IPS-NIHi7 (cell line): Measurements from ENCODE around the gene ELFN2.
A peak's percentile ranks its signal among the peaks of the same experiment; 100 is the strongest.

Experiments
- DNase-seq: peaks from one replicate; pipeline ENCODE4 v3.0.0; 2012; ENCODE audit warnings: mixed read lengths; ENCODE audit errors: extremely low spot score

Gene ELFN2

GRCh38 chr22:37386441-37386840 lies 40.8 kb downstream of the ELFN2 start:
- no peak for DNase-seq

- DNase-seq = no peak
Measured at GRCh38 chr22:37384691-37385090, 42.6 kb downstream of the ELFN2 start.

- DNase-seq = no peak
Measured at GRCh38 chr22:37383341-37383740, 43.9 kb downstream of the ELFN2 start.

- no peak for DNase-seq
Measured at GRCh38 chr22:37381489-37381888, 45.8 kb downstream of the ELFN2 start.

- no peak for DNase-seq
Measured at GRCh38 chr22:37379722-37380121, 47.6 kb downstream of the ELFN2 start.

GRCh38 chr22:37379085-37379484 lies 48.2 kb downstream of the ELFN2 start:
- DNase-seq = no peak

- no peak for DNase-seq
Measured at GRCh38 chr22:37378642-37379058, 48.6 kb downstream of the ELFN2 start.

- DNase-seq = no peak
Measured at GRCh38 chr22:37377927-37378326, 49.4 kb downstream of the ELFN2 start.

GRCh38 chr22:37377138-37377537 lies 50.1 kb downstream of the ELFN2 start:
- no peak for DNase-seq

- no peak for DNase-seq
Measured at GRCh38 chr22:37376643-37377042, 50.6 kb downstream of the ELFN2 start.

- no peak for DNase-seq
Measured at GRCh38 chr22:37375801-37376200, 51.5 kb downstream of the ELFN2 start.

- DNase-seq = no peak
Measured at GRCh38 chr22:37374571-37374970, 52.7 kb downstream of the ELFN2 start.

- no peak for DNase-seq
Measured at GRCh38 chr22:37373451-37373850, 53.8 kb downstream of the ELFN2 start.

- DNase-seq = no peak
Measured at GRCh38 chr22:37371911-37372310, 55.4 kb downstream of the ELFN2 start.

GRCh38 chr22:37371491-37371890 lies 55.8 kb downstream of the ELFN2 start:
- no peak for DNase-seq

- DNase-seq = no peak
Measured at GRCh38 chr22:37370306-37370979, 56.8 kb downstream of the ELFN2 start.

GRCh38 chr22:37369483-37369882 lies 57.8 kb downstream of the ELFN2 start:
- no peak for DNase-seq

GRCh38 chr22:37368058-37368457 lies 59.2 kb downstream of the ELFN2 start:
- peak; percentile 47 for DNase-seq

- no peak for DNase-seq
Measured at GRCh38 chr22:37366601-37367000, 60.7 kb downstream of the ELFN2 start.

- no peak for DNase-seq
Measured at GRCh38 chr22:37365950-37366349, 61.3 kb downstream of the ELFN2 start.

- DNase-seq = no peak
Measured at GRCh38 chr22:37363261-37363992, 63.9 kb downstream of the ELFN2 start.

- no peak for DNase-seq
Measured at GRCh38 chr22:37362621-37363020, 64.7 kb downstream of the ELFN2 start.

- no peak for DNase-seq
Measured at GRCh38 chr22:37358917-37359316, 68.4 kb downstream of the ELFN2 start.
